Breast epithelium (tissue), 3 donors: ENCODE data around the gene CERKL.

ENCODE experiments used
- CTCF ChIP-seq, 3 donors: fragments of 450-650 bp; IDR thresholded peaks; one replicate each; pipeline ENCODE4 v1.5.1; 2016 to 2017; ENCODE audit warnings: antibody characterized with exemption in 3 of 3, mild to moderate bottlenecking in 3 of 3, moderate library complexity in 3 of 3
- POLR2A ChIP-seq: fragments of 450-650 bp; IDR thresholded peaks from one replicate; pipeline ENCODE4 v1.6.1; 2016; ENCODE audit warnings: antibody characterized with exemption, mild to moderate bottlenecking, moderate library complexity
- POLR2AphosphoS5 ChIP-seq, 3 donors: sonication (generic); formaldehyde crosslinking; IDR thresholded peaks; one replicate each; pipeline ENCODE4 v1.6.1; 2017; ENCODE audit warnings: antibody characterized with exemption in 3 of 3

GRCh38 chr2:181523756-181524155 is 133.1 kb downstream of the CERKL start:
- no peak for TF ChIP-seq POLR2A
- TF ChIP-seq CTCF (IDR thresholded peaks at IDR 0.05) = no peak
- TF ChIP-seq POLR2AphosphoS5 (IDR thresholded peaks at IDR 0.05) = no peak
